IMR-90 (cell line): ENCODE measurements around the gene PLD6. TPM values are rescaled to one million over a fixed set of nuclear protein-coding genes. Genes with fewer than 3 reads are reported as not detected.

ENCODE experiments used
- ATAC-seq: fragments of 200-7000 bp; cut with Tn5 transposase; 2 replicates; pipeline ENCODE4 v1.9.1; 2020; ENCODE audit warnings: low read depth, mild to moderate bottlenecking, moderate library complexity
- BruUV-seq: library from RNA; stranded (reverse); fragments of 400-500 nt; replicated peaks from 2 replicates; lab custom pipeline; 2021; lab: Mats Ljungman, UMichigan
- CTCF ChIA-PET: fragments of 300-600 bp; formaldehyde crosslinking; extraction: SDS; loops from one replicate; lab custom pipeline; 2021; ENCODE audit warnings: antibody characterized with exemption; lab: Yijun Ruan, JAX
- POLR2A ChIA-PET: fragments of 300-600 bp; sonication (Branson Sonifier 250); formaldehyde crosslinking; loops from one replicate; lab custom pipeline; 2022; ENCODE audit warnings: antibody characterized with exemption; ENCODE audit not compliant: unreplicated experiment; lab: Charles Lee
- DNase-seq: peaks from one replicate; pipeline ENCODE4 v3.0.0; 2013
- H2AFZ ChIP-seq: replicated peaks from 2 replicates; pipeline ENCODE3; 2013; ENCODE audit warnings: low read length, mild to moderate bottlenecking; ENCODE audit not compliant: poor library complexity
- H2AK5ac ChIP-seq: 2 replicates; pipeline ENCODE4 v1.6.1; 2013; ENCODE audit warnings: low read depth, low read length, inconsistent platforms
- H2AK9ac ChIP-seq: replicated peaks from 2 replicates; pipeline ENCODE3; 2013; ENCODE audit warnings: mild to moderate bottlenecking, low read depth, low read length, moderate library complexity; ENCODE audit not compliant: poor library complexity
- H2BK120ac ChIP-seq: 2 replicates; pipeline ENCODE4 v1.6.1; 2013; ENCODE audit warnings: low read depth, low read length, inconsistent platforms
- H2BK15ac ChIP-seq: 3 replicates; pipeline ENCODE4 v1.6.1; 2013; ENCODE audit warnings: low read depth, low read length, inconsistent platforms
- H2BK20ac ChIP-seq: 2 replicates; pipeline ENCODE4 v1.6.1; 2013; ENCODE audit warnings: low read depth, mild to moderate bottlenecking, inconsistent platforms, low read length, moderate library complexity
- H2BK5ac ChIP-seq: 2 replicates; pipeline ENCODE4 v1.6.1; 2013; ENCODE audit warnings: mild to moderate bottlenecking, low read depth, low read length, inconsistent platforms; ENCODE audit not compliant: poor library complexity, severe bottlenecking
- H3K14ac ChIP-seq: replicated peaks from 2 replicates; pipeline ENCODE4 v1.6.1; 2013; ENCODE audit warnings: low read depth, low read length, inconsistent platforms
- H3K18ac ChIP-seq: 2 replicates; pipeline ENCODE4 v1.6.1; 2013; ENCODE audit warnings: low read depth, low read length, control low read depth
- H3K23ac ChIP-seq: 2 replicates; pipeline ENCODE4 v1.6.1; 2013; ENCODE audit warnings: low read depth, low read length, inconsistent platforms
- H3K27ac ChIP-seq: 2 replicates; pipeline ENCODE4 v1.5.1; 2013; ENCODE audit warnings: mild to moderate bottlenecking, control low read depth, low read length; ENCODE audit not compliant: insufficient read depth
- H3K27me3 ChIP-seq: 2 replicates; pipeline ENCODE4 v1.6.1; 2013; ENCODE audit warnings: low read length; ENCODE audit not compliant: control insufficient read depth, insufficient read depth
- H3K36me3 ChIP-seq: 2 replicates; pipeline ENCODE4 v1.6.1; 2013; ENCODE audit warnings: low read length, mixed read lengths; ENCODE audit not compliant: control insufficient read depth, insufficient read depth
- H3K4ac ChIP-seq: 2 replicates; pipeline ENCODE4 v1.6.1; 2013; ENCODE audit warnings: low read depth, low read length, inconsistent platforms
- H3K4me1 ChIP-seq: 2 replicates; pipeline ENCODE4 v1.6.1; 2013; ENCODE audit warnings: low read length, mixed read lengths; ENCODE audit not compliant: control insufficient read depth, insufficient read depth
- H3K4me2 ChIP-seq: 2 replicates; pipeline ENCODE4 v1.6.1; 2013; ENCODE audit warnings: low read depth, mild to moderate bottlenecking, control low read depth, low read length, moderate library complexity
- H3K4me3 ChIP-seq: 2 replicates; pipeline ENCODE4 v1.5.1; 2013; ENCODE audit warnings: low read depth, mild to moderate bottlenecking, control low read depth, low read length, moderate library complexity; ENCODE audit not compliant: insufficient read depth
- H3K56ac ChIP-seq: 2 replicates; pipeline ENCODE4 v1.6.1; 2013; ENCODE audit warnings: low read length, inconsistent platforms; ENCODE audit not compliant: insufficient read depth; ENCODE audit errors: extremely low read depth
- H3K79me1 ChIP-seq, 2 experiments: 2 replicates each; pipeline ENCODE4 v1.6.1; 2013; ENCODE audit warnings: low read length in 2 of 2, inconsistent platforms in 1 of 2, low read depth in 1 of 2
- H3K9ac ChIP-seq: 2 replicates; pipeline ENCODE4 v1.6.1; 2013; ENCODE audit warnings: low read depth, low read length, control low read depth
- H3K9me1 ChIP-seq: 2 replicates; pipeline ENCODE4 v1.6.1; 2013; ENCODE audit warnings: low read length, inconsistent platforms; ENCODE audit not compliant: insufficient read depth
- H3K9me3 ChIP-seq: 2 replicates; pipeline ENCODE4 v1.6.1; 2013; ENCODE audit warnings: low read length; ENCODE audit not compliant: control insufficient read depth, insufficient read depth
- H4K20me1 ChIP-seq: 2 replicates; pipeline ENCODE4 v1.6.1; 2013; ENCODE audit warnings: low read length, inconsistent platforms; ENCODE audit not compliant: insufficient read depth
- H4K5ac ChIP-seq: 2 replicates; pipeline ENCODE4 v1.6.1; 2013; ENCODE audit warnings: mild to moderate bottlenecking, low read depth, low read length, control low read depth
- H4K8ac ChIP-seq, 2 experiments: 2 replicates each; pipeline ENCODE4 v1.6.1; 2013; ENCODE audit warnings: low read depth in 2 of 2, low read length in 2 of 2, control low read depth in 1 of 2, inconsistent platforms in 1 of 2
- H4K91ac ChIP-seq: 2 replicates; pipeline ENCODE4 v1.6.1; 2013; ENCODE audit warnings: low read depth, low read length, inconsistent platforms; ENCODE audit not compliant: insufficient read depth
- BHLHE40 ChIP-seq: fragments of 150-350 bp; IDR thresholded peaks from 2 replicates; pipeline ENCODE4 v1.6.1; 2016; ENCODE audit warnings: mild to moderate bottlenecking, low read depth, low read length
- CEBPB ChIP-seq: IDR thresholded peaks from 2 replicates; pipeline ENCODE4 v1.6.1; 2012; ENCODE audit warnings: low read depth, low read length, improper control_type of control experiment
- CHD1 ChIP-seq: IDR thresholded peaks from 2 replicates; pipeline ENCODE4 v1.6.1; 2012; ENCODE audit warnings: low read depth, low read length, improper control_type of control experiment
- FOS ChIP-seq: fragments of 150-350 bp; IDR thresholded peaks from 2 replicates; pipeline ENCODE4 v1.6.1; 2016; ENCODE audit warnings: low read depth, low read length
- MAZ ChIP-seq: IDR thresholded peaks from 2 replicates; pipeline ENCODE4 v1.6.1; 2012; ENCODE audit warnings: low read depth, mild to moderate bottlenecking, low read length, improper control_type of control experiment, moderate library complexity, borderline replicate concordance
- NFE2L2 ChIP-seq: fragments of 150-350 bp; IDR thresholded peaks from 2 replicates; pipeline ENCODE4 v1.6.1; 2016; ENCODE audit warnings: low read depth, mild to moderate bottlenecking, low read length
- POLR2A ChIP-seq: IDR thresholded peaks from 2 replicates; pipeline ENCODE4 v1.6.1; 2012; ENCODE audit warnings: mild to moderate bottlenecking, low read depth, low read length
- RCOR1 ChIP-seq: IDR thresholded peaks from 2 replicates; pipeline ENCODE4 v1.6.1; 2012; ENCODE audit warnings: mild to moderate bottlenecking, low read length, improper control_type of control experiment; ENCODE audit not compliant: insufficient replicate concordance
- WGBS, 2 experiments: methylation state at CpG; one replicate each; pipeline versions ENCODE4 v1.1.5 to v1.1.7; 2013; ENCODE audit warnings: missing lambda C conversion rate in 2 of 2; ENCODE audit not compliant: insufficient read length in 1 of 2; ENCODE audit errors: extremely low coverage in 2 of 2; 5-methylcytosine and 5-hydroxymethylcytosine counted together
- dilution Hi-C: fragments of 300-500 bp; cut with HindIII; formaldehyde crosslinking; loops from one replicate; pipeline ENCODE4 v1.14.3; 2018; ENCODE audit warnings: low sequenced_read_pairs; ENCODE audit not compliant: unreplicated experiment
- in situ Hi-C: fragments of 300-500 bp; cut with MboI; formaldehyde crosslinking; loops from 3 replicates; pipeline ENCODE4 v1.14.3; 2019; ENCODE audit warnings: low sequenced_read_pairs, inconsistent platforms, mixed read lengths
- intact Hi-C: fragments of 100-400 bp; cut with micrococcal nuclease; formaldehyde crosslinking; loops from 2 replicates; pipeline ENCODE4 v1.10.0; 2022
- polyA plus RNA-seq, 3 experiments: library from polyadenylated mRNA; depleted of rRNA; stranded (reverse); fragments of >200 nt; gene quantifications; 2 replicates each; pipeline ENCODE4 v1.2.3, GENCODE V29; 2012; ENCODE audit warnings: low replicate concordance in 1 of 3
- total RNA-seq: library from RNA; depleted of rRNA; stranded (reverse); fragments of >200 nt; gene quantifications from 2 replicates; pipeline ENCODE4 v1.2.3, GENCODE V29; 2012
- TF ChIP-seq, protein P1 (sequence below): fragments of 150-350 bp; IDR thresholded peaks from 2 replicates; pipeline ENCODE4 v1.6.1; 2016; ENCODE audit warnings: low read depth, mild to moderate bottlenecking, low read length, moderate library complexity, borderline replicate concordance
- TF ChIP-seq, protein P2 (sequence below): conservative IDR thresholded peaks from 2 replicates; pipeline ENCODE4 v1.5.1; 2012; ENCODE audit warnings: mild to moderate bottlenecking, low read depth, low read length, improper control_type of control experiment

Gene PLD6
- total and polyA plus RNA-seq, 2 of the 4 experiments (the other 2 are of a cell fraction): 1.1 to 1.5 TPM

DNA sequence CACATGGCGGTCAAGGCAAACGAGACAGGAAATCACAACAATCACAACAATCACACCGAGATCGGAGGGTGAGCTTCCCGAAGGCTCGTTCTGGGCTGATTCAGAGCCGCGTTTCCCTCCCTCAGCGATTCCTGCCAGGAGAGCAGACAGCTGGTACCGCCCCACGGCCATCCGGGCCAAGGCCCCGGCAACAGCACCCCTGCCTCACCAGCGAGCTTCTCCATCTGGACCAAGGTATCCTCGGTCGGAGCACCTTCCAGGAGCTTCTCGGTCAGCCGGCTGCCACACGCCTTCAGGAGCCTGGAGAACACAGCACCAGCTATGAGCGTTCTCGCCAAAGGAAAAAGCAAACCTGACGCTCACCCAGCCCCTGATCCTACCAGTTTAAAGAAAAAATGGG is 15.2 kb upstream of the PLD6 start:
- Histone ChIP-seq H3K9me3 (no peaks in the 10 kb centered on the region), H2BK20ac (no peak overlapping the region), H2AFZ (no peak overlapping the region), H4K5ac (no peak overlapping the region), H3K14ac (no peak overlapping the region), H3K4me1 (no peaks in the 10 kb centered on the region), H4K20me1 (peaks cover 18% of the 10 kb centered on the region), H2AK9ac (no peak overlapping the region), H3K79me1 (peaks cover 3 to 50% of the 10 kb centered on the region in 2 experiments; a peak in 3 of 4 replicates), H2AK5ac (no peak overlapping the region), H3K9me1 (0 out of 2 replicates have a peak, but pooled peaks cover 8% of the 10 kb centered on the region), H2BK15ac (no peak overlapping the region), H3K27ac (no peak overlapping the region), H2BK5ac (no peak overlapping the region), H3K4ac (no peak overlapping the region), H3K18ac (no peak overlapping the region), H3K4me3 (no peak overlapping the region), H2BK120ac (no peak overlapping the region), H3K36me3 (peaks cover 88% of the 10 kb centered on the region), H3K56ac (no peak overlapping the region), H3K27me3 (no peaks in the 10 kb centered on the region), H4K8ac (no peak overlapping the region), H3K9ac (no peak overlapping the region), H4K91ac (no peak overlapping the region), H3K23ac (no peak overlapping the region), H3K4me2 (no peak overlapping the region)
- WGBS, 2 experiments: 100% methylated on average over 2 of the region's 22 CpGs; no CpG with 5 or more reads in 1 of the 2 experiments
- no TSS peak for BruUV-seq
- dilution Hi-C loops (no loop called here), in situ Hi-C loops (no loop called here), intact Hi-C loops (no loop called here)
- DNase-seq (no peak), ATAC-seq (no peak)
- CTCF ChIA-PET: interaction anchor here (0.6 kb wide), 1 partner anchor 10 kb away, joined by 3 read pairs; no protein-coding TSS in a partner anchor
- POLR2A ChIA-PET: no interaction called here
- TF ChIP-seq, protein P1, sequence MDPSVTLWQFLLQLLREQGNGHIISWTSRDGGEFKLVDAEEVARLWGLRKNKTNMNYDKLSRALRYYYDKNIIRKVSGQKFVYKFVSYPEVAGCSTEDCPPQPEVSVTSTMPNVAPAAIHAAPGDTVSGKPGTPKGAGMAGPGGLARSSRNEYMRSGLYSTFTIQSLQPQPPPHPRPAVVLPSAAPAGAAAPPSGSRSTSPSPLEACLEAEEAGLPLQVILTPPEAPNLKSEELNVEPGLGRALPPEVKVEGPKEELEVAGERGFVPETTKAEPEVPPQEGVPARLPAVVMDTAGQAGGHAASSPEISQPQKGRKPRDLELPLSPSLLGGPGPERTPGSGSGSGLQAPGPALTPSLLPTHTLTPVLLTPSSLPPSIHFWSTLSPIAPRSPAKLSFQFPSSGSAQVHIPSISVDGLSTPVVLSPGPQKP: no peak
- TF ChIP-seq CEBPB (no peak), CHD1 (no peak), FOS (no peak), MAZ (no peak), POLR2A (no peak), NFE2L2 (no peak), BHLHE40 (no peak), RCOR1 (no peak)
- TF ChIP-seq, protein P2, sequence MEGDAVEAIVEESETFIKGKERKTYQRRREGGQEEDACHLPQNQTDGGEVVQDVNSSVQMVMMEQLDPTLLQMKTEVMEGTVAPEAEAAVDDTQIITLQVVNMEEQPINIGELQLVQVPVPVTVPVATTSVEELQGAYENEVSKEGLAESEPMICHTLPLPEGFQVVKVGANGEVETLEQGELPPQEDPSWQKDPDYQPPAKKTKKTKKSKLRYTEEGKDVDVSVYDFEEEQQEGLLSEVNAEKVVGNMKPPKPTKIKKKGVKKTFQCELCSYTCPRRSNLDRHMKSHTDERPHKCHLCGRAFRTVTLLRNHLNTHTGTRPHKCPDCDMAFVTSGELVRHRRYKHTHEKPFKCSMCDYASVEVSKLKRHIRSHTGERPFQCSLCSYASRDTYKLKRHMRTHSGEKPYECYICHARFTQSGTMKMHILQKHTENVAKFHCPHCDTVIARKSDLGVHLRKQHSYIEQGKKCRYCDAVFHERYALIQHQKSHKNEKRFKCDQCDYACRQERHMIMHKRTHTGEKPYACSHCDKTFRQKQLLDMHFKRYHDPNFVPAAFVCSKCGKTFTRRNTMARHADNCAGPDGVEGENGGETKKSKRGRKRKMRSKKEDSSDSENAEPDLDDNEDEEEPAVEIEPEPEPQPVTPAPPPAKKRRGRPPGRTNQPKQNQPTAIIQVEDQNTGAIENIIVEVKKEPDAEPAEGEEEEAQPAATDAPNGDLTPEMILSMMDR: no peak
